K562 (cell line): ENCODE measurements around the gene CGGBP1. TPM values are rescaled to one million over a fixed set of nuclear protein-coding genes. Genes with fewer than 3 reads are reported as not detected.

Experiments
- ATAC-seq: fragments of 200-7000 bp; cut with Tn5 transposase; 3 replicates; pipeline ENCODE4 v1.9.1; 2020; ENCODE audit warnings: moderate library complexity
- BruUV-seq: library from RNA; stranded (reverse); fragments of 400-500 nt; replicated peaks from 2 replicates; lab custom pipeline; 2021; lab: Mats Ljungman, UMichigan
- CTCF ChIA-PET: fragments of 300-600 bp; formaldehyde crosslinking; extraction: SDS; loops from one replicate; lab custom pipeline; 2021; ENCODE audit warnings: low intra/inter-chr PET ratio; lab: Yijun Ruan, JAX
- POLR2A ChIA-PET: fragments of 300-600, 350-650 bp; sonication (Branson Sonifier 250); formaldehyde crosslinking; extraction: SDS; loops from one replicate; lab custom pipeline; 2021; ENCODE audit warnings: antibody characterized with exemption, inconsistent platforms; lab: Yijun Ruan, JAX
- DNase-seq, 4 experiments: peaks; one replicate each; pipeline versions ENCODE4 v3.0.0 to v3.0.0-alpha.2; 2011 to 2018; ENCODE audit warnings: low spot score in 3 of 4, mixed read lengths in 3 of 4; ENCODE audit errors: extremely low read depth in 1 of 4
- FAIRE-seq: peaks from 2 replicates; lab custom pipeline; 2011; peaks lifted over from hg19 to GRCh38; lab: Jason Lieb, UNC
- H2AFZ ChIP-seq: 2 replicates; pipeline ENCODE4 v1.6.0; 2011; ENCODE audit warnings: low read depth, low read length, control low read depth, inconsistent platforms
- H3K27ac ChIP-seq: fragments of 200-600 bp; 3 replicates; pipeline ENCODE4 v1.8.0; 2011; ENCODE audit warnings: low read depth, mild to moderate bottlenecking, control low read depth, inconsistent platforms, low read length, moderate library complexity, mixed read lengths; ENCODE audit errors: extremely low read depth
- H3K27me3 ChIP-seq, 2 experiments: fragments of 300-600 bp in 1 of 2; 2 replicates in 1 of 2; 3 replicates in 1 of 2; pipeline versions ENCODE4 v1.6.0 to v1.8.0; 2011; ENCODE audit warnings: inconsistent platforms in 2 of 2, low read length in 2 of 2, mild to moderate bottlenecking in 1 of 2, mixed read lengths in 1 of 2, moderate library complexity in 1 of 2; ENCODE audit not compliant: control insufficient read depth in 2 of 2, insufficient read depth in 2 of 2
- H3K36me3 ChIP-seq: fragments of 300-600 bp; 3 replicates; pipeline ENCODE4 v1.8.0; 2011; ENCODE audit warnings: mild to moderate bottlenecking, low read length, inconsistent platforms; ENCODE audit not compliant: control insufficient read depth, insufficient read depth
- H3K4me1 ChIP-seq, 2 experiments: fragments of 200-600 bp in 1 of 2; replicated peaks in 1 of 2; 2 replicates in 1 of 2; 3 replicates in 1 of 2; pipeline versions ENCODE4 v1.5.1 to v1.8.0; 2011; ENCODE audit warnings: inconsistent platforms in 2 of 2, low read length in 2 of 2, mild to moderate bottlenecking in 1 of 2, mixed read lengths in 1 of 2, moderate library complexity in 1 of 2; ENCODE audit not compliant: control insufficient read depth in 2 of 2, insufficient read depth in 2 of 2
- H3K4me2 ChIP-seq: 2 replicates; pipeline ENCODE4 v1.6.1; 2011; ENCODE audit warnings: low read length, control low read depth, inconsistent platforms, mixed read lengths; ENCODE audit not compliant: insufficient read depth
- H3K4me3 ChIP-seq: fragments of 200-600 bp; sonication (generic), shearing (Covaris generic); 2 replicates; pipeline ENCODE4 v1.5.1; 2016; ENCODE audit warnings: control low read depth, inconsistent platforms
- H3K79me2 ChIP-seq: fragments of 200-600 bp; 3 replicates; pipeline ENCODE4 v1.8.0; 2011; ENCODE audit warnings: low read length, inconsistent platforms; ENCODE audit not compliant: control insufficient read depth, insufficient read depth
- H3K9ac ChIP-seq, 2 experiments: 2 replicates each; pipeline versions ENCODE4 v1.6.0 to v1.6.1; 2011; ENCODE audit warnings: low read depth in 2 of 2, low read length in 2 of 2, control low read depth in 1 of 2, inconsistent platforms in 1 of 2, mild to moderate bottlenecking in 1 of 2, mixed read lengths in 1 of 2; ENCODE audit not compliant: insufficient read depth in 1 of 2
- H3K9me1 ChIP-seq: one replicate; pipeline ENCODE4 v1.6.0; 2011; ENCODE audit warnings: inconsistent platforms, mild to moderate bottlenecking, low read length, moderate library complexity; ENCODE audit not compliant: control insufficient read depth, insufficient read depth
- H3K9me3 ChIP-seq: replicated peaks from 2 replicates; pipeline ENCODE4 v1.5.1; 2011; ENCODE audit warnings: low read depth, low read length, inconsistent platforms; ENCODE audit not compliant: control insufficient read depth, insufficient read depth
- H4K20me1 ChIP-seq: replicated peaks from 2 replicates; pipeline ENCODE4 v1.6.1; 2011; ENCODE audit warnings: low read length, inconsistent platforms, mixed read lengths; ENCODE audit not compliant: control insufficient read depth, insufficient read depth
- ATF3 ChIP-seq, 2 experiments: fragments of 450-650 bp in 1 of 2; sonication (generic) in 1 of 2; formaldehyde crosslinking in 1 of 2; IDR thresholded peaks in 1 of 2; conservative IDR thresholded peaks in 1 of 2; 2 replicates each; pipeline versions ENCODE4 v1.6.1 to v1.8.1; 2016 to 2023; ENCODE audit warnings: mild to moderate bottlenecking in 2 of 2, moderate library complexity in 2 of 2, inconsistent platforms in 1 of 2, missing genetic modification reagents in 1 of 2
- CAMTA2 ChIP-seq: fragments of 250-450 bp; sonication (Bioruptor Pico); conservative IDR thresholded peaks from 2 replicates; pipeline ENCODE4 v1.5.1; 2022
- CBFA2T2 ChIP-seq: fragments of 450-650 bp; conservative IDR thresholded peaks from 2 replicates; pipeline ENCODE4 v1.6.1; 2017; ENCODE audit warnings: mild to moderate bottlenecking
- CEBPB ChIP-seq: fragments of 450-650 bp; IDR thresholded peaks from 2 replicates; pipeline ENCODE4 v1.6.1; 2016; ENCODE audit warnings: missing genetic modification characterization, missing compliant biosample characterization
- CREBBP ChIP-seq: IDR thresholded peaks from one replicate; pipeline ENCODE4 v1.6.1; 2012; ENCODE audit warnings: low read depth, mild to moderate bottlenecking, control low read depth, inconsistent platforms, low read length
- ETV1 ChIP-seq: fragments of 450-650 bp; conservative IDR thresholded peaks from 2 replicates; pipeline ENCODE4 v1.6.1; 2016; ENCODE audit warnings: missing genetic modification characterization, control low read depth, low read depth, missing compliant biosample characterization
- MCM3 ChIP-seq: fragments of 450-650 bp; IDR thresholded peaks from 2 replicates; pipeline ENCODE4 v1.6.1; 2016
- NELFE ChIP-seq: IDR thresholded peaks from 2 replicates; pipeline ENCODE4 v1.6.1; 2011; ENCODE audit warnings: mild to moderate bottlenecking; ENCODE audit not compliant: insufficient read depth, insufficient read length
- OTX1 ChIP-seq: fragments of 450-650 bp; formaldehyde crosslinking; IDR thresholded peaks from 2 replicates; pipeline ENCODE4 v1.4.0; 2022; ENCODE audit warnings: mild to moderate bottlenecking
- POLR2AphosphoS2 ChIP-seq: IDR thresholded peaks from 2 replicates; pipeline ENCODE4 v1.6.1; 2012; ENCODE audit warnings: low read length, improper control_type of control experiment
- PYGO2 ChIP-seq: fragments of 450-650 bp; IDR thresholded peaks from 2 replicates; pipeline ENCODE4 v1.6.1; 2016; ENCODE audit warnings: mild to moderate bottlenecking, missing genetic modification characterization, moderate library complexity, missing compliant biosample characterization
- STAG1 ChIP-seq: sonication (generic); formaldehyde crosslinking; IDR thresholded peaks from 2 replicates; pipeline ENCODE4 v1.5.0; 2020; ENCODE audit warnings: missing genetic modification reagents, borderline replicate concordance
- U2AF1 ChIP-seq: fragments of 200-400 bp; formaldehyde crosslinking; optimal IDR thresholded peaks from 2 replicates; pipeline ENCODE3; 2017; ENCODE audit warnings: mild to moderate bottlenecking, low read depth, low read length, moderate library complexity
- WHSC1 ChIP-seq: IDR thresholded peaks from one replicate; pipeline ENCODE4 v1.6.1; 2012; ENCODE audit warnings: low read length, control low read depth, inconsistent platforms
- ZBTB7A ChIP-seq: IDR thresholded peaks from 2 replicates; pipeline ENCODE4 v1.6.1; 2011; ENCODE audit warnings: low read depth, mild to moderate bottlenecking, low read length, moderate library complexity, borderline replicate concordance; ENCODE audit not compliant: control insufficient read depth
- ZC3H11A ChIP-seq: IDR thresholded peaks from 2 replicates; pipeline ENCODE4 v1.6.1; 2012; ENCODE audit warnings: low read depth, low read length, improper control_type of control experiment
- ZFP91 ChIP-seq: sonication (generic); formaldehyde crosslinking; IDR thresholded peaks from 2 replicates; pipeline ENCODE4 v1.8.0; 2022; ENCODE audit warnings: mild to moderate bottlenecking, missing genetic modification reagents
- ZNF512 ChIP-seq: IDR thresholded peaks from 2 replicates; pipeline ENCODE4 v1.6.1; 2016; ENCODE audit warnings: missing genetic modification characterization, missing compliant biosample characterization
- ZNF584 ChIP-seq: fragments of 200-800 bp; sonication (Bioruptor generic); IDR thresholded peaks from 2 replicates; pipeline ENCODE4 v1.6.1; 2016; ENCODE audit warnings: low read depth, mild to moderate bottlenecking, missing genetic modification characterization, missing compliant biosample characterization
- ZNF785 ChIP-seq: fragments of 250-450 bp; sonication (Bioruptor Pico); IDR thresholded peaks from 2 replicates; pipeline ENCODE4 v1.4.0; 2020; ENCODE audit warnings: mild to moderate bottlenecking
- WGBS: fragments of 100-300 bp; shearing (Covaris generic); methylation state at CpG from one replicate; pipeline ENCODE4 v1.1.6; 2016; ENCODE audit warnings: low coverage, mixed read lengths; ENCODE audit not compliant: insufficient coverage; ENCODE audit errors: missing lambda C conversion rate; 5-methylcytosine and 5-hydroxymethylcytosine counted together
- in situ Hi-C: fragments of 300-500 bp; cut with MboI; formaldehyde crosslinking; loops from 4 replicates; pipeline ENCODE4 v1.15.0; 2018; ENCODE audit warnings: inconsistent platforms, mixed read lengths
- intact Hi-C: fragments of 100-400 bp; cut with micrococcal nuclease; formaldehyde crosslinking; loops from 2 replicates; pipeline ENCODE4 v1.14.2; 2022
- polyA plus RNA-seq, 8 experiments: library from polyadenylated mRNA; depleted of rRNA in 4 of 8; stranded (reverse) in 5 of 8; unstranded in 3 of 8; fragments of >200 nt; fragmentation: Nextera tagmentation in 2 of 8; fragmentation: Illumina TruSeq in 1 of 8; extraction: Ambion mirVana in 2 of 8; extraction: Trizol in 1 of 8; gene quantifications; 2 replicates each; pipeline versions ENCODE4 v1.2.1 to v1.2.3, GENCODE V29; 2011 to 2014; ENCODE audit warnings: inconsistent platforms in 1 of 8, missing spikeins in 1 of 8
- total RNA-seq, 7 experiments: library from RNA; depleted of rRNA in 6 of 7; stranded (reverse); fragments of >200 nt in 6 of 7; fragmentation: Illumina TruSeq in 2 of 7; extraction: Trizol in 2 of 7; gene quantifications; 2 replicates each; pipeline versions ENCODE4 v1.2.1 to v1.2.3, GENCODE V29; 2011 to 2021; ENCODE audit warnings: low replicate concordance in 1 of 7

Gene CGGBP1
- total and polyA plus RNA-seq, 9 of the 15 experiments (the other 6 are each of a cell fraction or from before 2014, with no cell fraction given) = 14.4 to 47.8 (median 37.8) TPM

DNA sequence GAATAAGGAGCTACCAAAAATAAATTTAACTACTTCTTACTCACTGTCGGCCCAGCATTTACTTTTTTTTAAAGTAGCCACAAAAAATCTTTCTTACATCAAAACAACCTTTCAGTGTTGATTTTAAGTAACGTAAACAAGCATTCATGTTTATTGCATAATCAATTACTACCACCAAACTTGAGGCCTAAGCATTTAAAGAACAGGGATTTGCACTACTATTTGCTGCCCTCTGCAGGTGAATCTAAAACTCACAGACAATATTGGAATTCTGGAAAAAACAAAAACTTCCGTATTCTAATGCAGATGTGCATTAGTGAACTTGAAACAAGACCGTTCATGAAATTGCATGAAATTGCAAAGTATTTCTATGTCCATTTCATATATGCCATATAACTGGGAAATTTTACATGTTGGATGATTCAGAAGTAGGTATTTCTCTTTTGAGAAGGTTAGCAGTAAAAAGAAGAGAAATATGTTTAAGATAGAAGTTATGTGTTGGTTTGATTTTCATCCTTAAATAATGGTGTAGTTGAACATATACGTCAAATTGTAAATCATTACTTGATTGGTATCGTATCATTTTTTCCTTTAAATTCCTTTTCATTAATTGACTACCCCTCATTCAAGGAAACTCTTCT is 55.6 kb downstream of the CGGBP1 start:
- no TSS peak for BruUV-seq
- CTCF ChIA-PET = interaction anchor here (0.6 to 1.5 kb wide), 7 partner anchors 122 to 753 kb away, joined by 3 to 13 read pairs (median 4); no protein-coding TSS in a partner anchor
- H4K20me1 ChIP-seq = no peaks in the 10 kb centered on the region
- no peaks in the 10 kb centered on the region for H3K27me3 ChIP-seq
- DNase-seq (peak; percentile 11 to 60 (median 19)), ATAC-seq (peak; percentile 61; the same call in 2 of the 3 replicates), FAIRE-seq (peak; percentile 57)
- H3K4me3 ChIP-seq = no peak overlapping the region
- H3K9me1 ChIP-seq = no peaks in the 10 kb centered on the region
- in situ Hi-C loops = loop anchor here (25.0 kb wide), 1 partner anchor 691 kb away; no protein-coding TSS in a partner anchor
- POLR2A ChIA-PET = no interaction called here
- intact Hi-C loops = loop anchor here (1.0 to 10.0 kb wide), 7 partner anchors 211 to 1228 kb away; partner anchors contain the start of gene HTR1F
- no peaks in the 10 kb centered on the region for H3K79me2 ChIP-seq
- no peak overlapping the region for H2AFZ ChIP-seq
- H3K4me2 ChIP-seq = no peak overlapping the region
- H3K36me3 ChIP-seq = no peaks in the 10 kb centered on the region
- H3K9me3 ChIP-seq = no peaks in the 10 kb centered on the region
- WGBS = 25% methylated on average over 6 of the region's 6 CpGs
- no peak overlapping the region for H3K27ac ChIP-seq
- H3K4me1 ChIP-seq = no peaks in the 10 kb centered on the region
- no peak overlapping the region for H3K9ac ChIP-seq
- TF ChIP-seq MCM3 (no peak), ZNF584 (no peak), U2AF1 (no peak), ZFP91 (CRISPR knock-in tag) (no peak), WHSC1 (no peak), NELFE (no peak), CAMTA2 (no peak), CBFA2T2 (no peak), ETV1 (tag) (no peak), ZBTB7A (no peak), STAG1 (no peak), ATF3 (IDR thresholded peaks at IDR 0.05) (peak; percentile 61), ATF3 (CRISPR knock-in tag; conservative IDR thresholded peaks at IDR 0.05) (no peak), CEBPB (peak; percentile 96), OTX1 (no peak), ZNF512 (tag) (no peak), ZNF785 (CRISPR knock-in tag) (no peak), PYGO2 (tag) (no peak), CREBBP (no peak), ZC3H11A (no peak), POLR2AphosphoS2 (no peak)
